AG08395 (cell line): ENCODE results near the gene ALDH8A1.
A peak's percentile ranks its signal among the peaks of the same experiment; 100 is the strongest.
"Not testable (repeated sequence)": the region's sequence is repeated elsewhere in the genome, so short reads cannot be mapped to it uniquely, and the experiment has no call there.

ENCODE experiments used
- DNase-seq: peaks from one replicate; pipeline ENCODE4 v3.0.0; 2012; ENCODE audit warnings: mixed read lengths, low spot score

The ALDH8A1 gene

DNA sequence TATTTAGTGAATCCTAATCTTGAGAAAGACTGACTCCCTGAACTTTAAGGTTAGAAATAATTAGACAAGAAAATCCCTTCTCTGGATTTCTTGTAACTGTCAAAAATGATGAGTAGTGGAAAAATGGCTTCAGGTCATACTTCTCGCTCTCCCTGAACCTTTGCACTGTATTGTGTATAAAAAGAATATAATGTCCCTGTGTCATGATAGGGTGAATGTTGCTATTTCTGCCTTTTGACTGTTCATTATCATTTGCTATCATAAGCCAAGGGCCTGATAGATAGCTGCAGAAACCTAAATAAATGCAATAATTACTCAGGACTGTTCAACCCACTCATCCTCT lies 39.3 kb downstream of the ALDH8A1 start:
- no peak for DNase-seq

DNA sequence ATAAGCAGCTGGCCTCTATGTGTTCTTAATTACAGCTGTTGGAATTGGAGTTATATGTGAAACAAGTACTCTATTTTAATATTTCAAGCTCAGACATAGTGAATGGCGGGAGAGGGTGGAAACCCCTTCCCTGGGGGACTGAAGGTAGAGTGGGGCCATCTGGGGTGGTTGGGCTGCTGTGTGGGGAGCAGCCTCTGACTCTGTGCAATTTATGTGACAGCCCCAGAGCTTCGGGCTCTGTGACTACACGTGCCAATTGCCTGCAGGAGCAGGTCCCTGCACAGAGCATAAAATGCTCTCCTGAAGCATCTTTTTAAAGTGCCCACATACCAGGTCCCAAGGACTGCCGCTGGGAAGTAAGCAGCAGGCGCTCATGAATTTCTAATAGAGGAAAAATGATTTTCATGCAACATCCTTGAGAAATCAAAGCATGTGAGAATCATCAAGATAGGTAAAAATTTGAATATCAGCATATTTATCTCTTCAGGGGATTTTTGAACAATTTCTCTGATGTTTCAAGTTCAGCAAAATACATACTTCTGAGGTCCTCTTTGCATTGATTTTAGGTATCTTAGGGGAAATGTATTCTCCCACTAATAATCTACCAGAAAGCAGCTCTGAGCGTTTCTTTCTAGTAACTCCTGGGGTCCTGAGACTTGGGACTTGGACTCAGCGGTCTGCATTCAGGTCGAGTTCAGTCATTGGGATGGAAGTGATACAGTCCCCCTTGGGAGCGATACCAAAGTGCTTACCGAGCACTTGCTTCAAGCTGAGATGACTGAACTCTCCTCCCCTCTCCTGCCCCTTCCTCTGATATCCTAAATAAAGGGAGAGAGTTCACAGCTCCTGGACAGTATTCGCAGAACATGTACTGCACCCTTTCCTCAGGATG lies 40.0 kb downstream of the ALDH8A1 start:
- no peak for DNase-seq

DNA sequence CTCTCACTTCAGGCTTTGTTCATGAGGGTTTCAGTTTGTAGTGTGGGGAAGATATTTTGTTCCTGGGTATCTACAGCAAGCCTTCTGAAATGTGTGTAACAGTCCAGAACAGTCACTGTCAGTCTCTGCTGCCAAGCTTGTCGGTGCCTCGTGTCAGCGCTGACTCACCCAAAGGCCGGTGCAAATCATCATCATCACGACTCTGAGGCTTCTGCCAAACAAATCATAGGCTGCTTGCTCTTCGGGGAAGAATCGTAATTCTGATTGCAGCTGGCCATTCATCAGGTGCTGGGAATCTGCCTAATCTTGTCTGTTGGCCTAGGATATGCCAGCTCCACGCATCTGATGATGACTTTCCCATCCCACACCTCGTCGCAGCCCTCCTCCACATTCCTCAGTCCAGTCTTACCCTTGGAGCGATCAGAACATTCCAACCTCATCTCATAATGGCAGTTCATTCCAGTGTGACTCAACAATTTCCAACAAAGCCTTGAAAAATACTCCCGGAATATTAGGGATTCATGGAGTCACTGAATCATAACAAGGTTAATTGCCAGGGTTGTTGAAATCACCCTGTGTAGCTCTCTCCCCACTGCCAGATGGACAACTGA lies 40.9 kb downstream of the ALDH8A1 start:
- DNase-seq = peak; percentile 92

DNA sequence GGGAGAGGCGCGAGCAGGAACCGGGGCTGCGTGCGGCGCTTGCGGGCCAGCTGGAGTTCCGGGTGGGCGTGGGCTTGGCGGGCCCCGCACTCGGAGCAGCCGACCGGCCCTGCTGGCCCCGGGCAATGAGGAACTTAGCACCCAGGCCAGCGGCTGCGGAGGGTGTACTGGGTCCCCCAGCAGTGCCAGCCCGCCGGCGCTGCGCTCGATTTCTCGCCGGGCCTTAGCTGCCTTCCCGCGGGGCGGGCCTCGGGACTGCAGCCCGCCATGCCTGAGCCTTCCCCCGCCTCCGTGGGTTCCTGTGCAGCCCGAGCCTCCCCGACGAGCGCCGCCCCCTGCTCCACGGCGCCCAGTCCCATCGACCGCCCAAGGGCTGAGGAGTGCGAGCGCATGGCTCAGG lies 45.2 kb downstream of the ALDH8A1 start:
- DNase-seq = not testable (repeated sequence)

DNA sequence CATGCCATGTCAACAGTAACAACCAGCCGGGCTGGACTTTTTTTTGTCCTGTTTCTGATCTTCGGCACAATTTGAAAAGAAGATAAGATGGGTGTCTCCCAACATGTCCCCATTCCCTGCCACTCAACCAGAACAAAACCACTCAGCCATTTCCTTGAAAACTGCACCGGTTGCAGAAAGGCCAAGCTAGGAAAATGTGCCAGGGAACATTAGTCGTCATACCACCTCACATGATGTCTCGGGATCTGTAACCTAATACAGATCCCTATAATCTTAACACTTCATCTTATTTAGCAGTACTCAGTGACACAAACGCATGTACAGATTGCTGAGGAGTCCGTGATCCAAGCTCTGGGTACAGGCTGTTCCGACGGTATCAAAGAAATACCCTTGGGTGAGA lies 46.5 kb downstream of the ALDH8A1 start:
- no peak for DNase-seq

DNA sequence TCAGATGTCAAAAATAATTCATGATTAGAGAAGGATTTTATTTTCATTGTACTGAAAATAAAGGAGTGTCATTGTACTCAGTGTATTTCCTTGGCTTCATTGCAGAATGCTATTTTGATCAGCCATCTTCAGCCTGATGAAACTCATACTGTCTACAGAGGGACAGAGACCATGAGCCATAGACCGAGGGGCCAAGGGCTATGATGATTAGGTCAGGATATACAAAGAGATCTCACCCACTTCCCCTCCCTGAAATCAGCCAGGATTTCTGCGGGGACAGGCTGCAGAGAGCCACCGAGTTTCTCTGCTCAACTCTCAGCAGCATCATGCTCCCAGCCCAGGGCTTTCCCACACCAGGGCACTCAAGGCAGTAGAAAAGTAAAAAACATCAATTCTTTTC lies 47.0 kb downstream of the ALDH8A1 start:
- DNase-seq = no peak

DNA sequence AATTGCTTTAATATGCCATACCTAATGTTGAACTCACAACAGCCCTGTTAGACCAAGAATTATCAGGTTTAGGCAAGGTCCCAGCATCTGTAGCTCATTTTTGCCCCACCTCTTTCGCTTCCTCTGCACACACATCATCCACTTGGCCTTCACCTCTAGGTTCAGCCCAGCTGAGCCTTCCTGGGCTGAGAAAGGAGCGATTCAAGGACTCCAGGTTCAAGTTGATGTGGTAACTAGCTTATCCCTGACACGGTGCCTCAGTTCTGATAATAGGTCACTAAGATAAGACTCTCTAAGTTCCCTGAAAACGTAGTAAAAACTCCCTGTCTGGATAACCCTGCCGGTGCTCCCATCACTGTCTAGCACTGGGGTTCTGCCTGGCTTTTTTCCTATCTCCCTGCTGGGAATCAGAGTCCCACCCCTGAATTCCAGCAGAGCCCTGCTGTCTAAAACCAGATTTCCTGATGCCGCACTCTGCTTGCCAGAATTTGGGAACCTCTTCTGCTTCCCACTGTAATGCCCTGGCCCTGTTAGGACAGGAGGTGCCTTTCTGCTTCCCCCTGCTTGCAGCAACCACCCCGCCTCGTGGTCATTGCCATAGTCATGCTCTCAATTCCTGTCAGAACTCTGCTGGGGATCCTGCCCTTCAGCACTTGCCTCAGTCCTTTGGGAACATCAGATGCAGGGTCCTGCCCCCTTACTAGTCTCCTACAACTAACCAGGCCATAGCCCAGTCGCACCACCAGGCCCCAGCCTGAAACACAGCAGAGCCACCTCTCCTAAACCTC lies 47.6 kb downstream of the ALDH8A1 start:
- no peak for DNase-seq

DNA sequence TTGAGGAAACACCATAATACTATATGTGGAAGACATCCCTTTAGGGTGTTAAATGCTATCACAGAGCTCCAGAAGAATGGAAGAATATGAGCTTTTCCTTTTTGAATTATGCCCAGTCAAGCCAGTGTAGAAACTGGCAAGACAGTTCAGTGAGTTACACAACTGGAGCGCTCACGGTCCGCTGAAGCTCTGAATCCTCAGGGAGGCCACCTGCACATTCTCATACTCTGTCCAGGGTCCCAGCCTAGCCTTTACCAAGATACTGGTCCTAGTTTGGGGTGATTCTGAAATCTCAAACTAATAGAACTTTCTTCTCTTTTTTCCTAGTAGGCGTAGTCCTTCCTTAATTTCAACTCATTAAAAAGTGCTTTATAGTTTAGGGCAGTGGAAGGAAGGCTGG lies 51.3 kb downstream of the ALDH8A1 start:
- DNase-seq = no peak

DNA sequence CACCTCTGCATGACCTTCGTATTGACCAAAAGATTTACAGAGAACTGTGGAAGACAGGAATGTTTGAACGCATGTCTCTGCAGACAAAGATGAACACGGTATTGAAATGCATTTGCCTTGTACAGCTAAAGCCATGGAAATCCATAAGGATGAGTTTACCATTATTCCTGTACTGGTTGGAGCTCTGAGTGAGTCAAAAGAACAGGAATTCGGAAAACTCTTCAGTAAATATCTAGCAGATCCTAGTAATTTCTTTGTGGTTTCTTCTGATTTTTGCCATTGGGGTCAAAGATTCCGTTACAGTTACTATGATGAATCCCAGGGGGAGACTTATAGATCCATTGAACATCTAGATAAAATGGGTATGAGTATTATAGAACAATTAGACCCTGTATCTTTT lies 51.7 kb downstream of the ALDH8A1 start:
- DNase-seq = not testable (repeated sequence)

DNA sequence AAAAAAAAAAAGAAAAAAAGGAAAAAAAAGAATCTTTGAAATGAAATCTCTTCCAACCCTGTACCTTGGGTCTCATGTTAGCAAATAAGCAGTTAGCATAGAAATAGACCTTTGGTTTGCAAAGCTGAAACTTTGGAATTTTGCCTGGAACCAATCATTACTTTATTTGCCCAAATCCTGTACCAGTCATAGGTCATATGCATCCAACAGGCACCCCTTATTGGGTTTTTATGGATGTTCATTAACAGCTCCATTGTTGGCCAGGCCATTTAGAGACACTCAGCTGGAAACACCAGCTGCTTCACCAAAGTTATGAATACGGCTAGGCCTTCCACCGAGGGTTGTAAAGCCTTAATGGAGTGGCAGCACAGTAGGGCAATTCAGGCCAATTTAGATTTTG lies 53.0 kb downstream of the ALDH8A1 start:
- DNase-seq = no peak

DNA sequence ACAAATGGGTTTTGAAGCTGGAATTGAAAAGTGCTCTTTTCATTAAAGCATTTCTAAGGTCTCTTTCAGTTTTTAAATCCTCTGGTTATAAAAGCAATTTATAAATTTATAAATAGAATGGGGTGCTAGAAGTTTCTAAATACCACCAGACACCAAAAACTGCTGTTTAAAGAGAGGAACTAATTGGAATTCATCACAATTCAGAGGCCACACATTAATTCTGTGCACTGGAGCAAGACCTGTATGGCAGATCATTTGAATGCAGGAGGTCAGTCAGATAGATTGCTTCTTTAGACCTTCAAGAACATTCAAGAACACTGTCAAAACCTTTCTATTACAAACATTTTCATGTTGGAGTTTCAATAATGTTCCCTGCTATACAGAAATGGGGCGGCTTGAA lies 55.1 kb downstream of the ALDH8A1 start:
- DNase-seq = no peak

DNA sequence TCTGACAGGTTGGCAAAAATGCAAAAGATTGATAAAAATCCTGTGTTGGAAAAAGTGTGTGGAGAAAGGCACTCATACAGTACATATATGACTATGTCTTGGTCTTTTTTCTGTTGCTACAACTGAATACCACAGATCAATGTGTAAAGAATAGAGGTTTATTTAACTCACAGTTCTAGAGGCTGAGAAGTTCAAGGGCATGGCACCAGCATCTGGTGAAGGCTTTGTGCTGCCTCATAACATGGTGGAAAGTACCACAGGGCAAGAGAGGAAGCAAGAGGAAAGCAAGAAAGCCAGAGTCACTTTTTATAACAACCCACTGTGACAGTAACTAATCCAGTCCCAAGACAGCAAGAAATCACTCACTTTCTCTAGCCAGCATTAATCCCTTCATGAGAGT lies 57.5 kb downstream of the ALDH8A1 start:
- no peak for DNase-seq

DNA sequence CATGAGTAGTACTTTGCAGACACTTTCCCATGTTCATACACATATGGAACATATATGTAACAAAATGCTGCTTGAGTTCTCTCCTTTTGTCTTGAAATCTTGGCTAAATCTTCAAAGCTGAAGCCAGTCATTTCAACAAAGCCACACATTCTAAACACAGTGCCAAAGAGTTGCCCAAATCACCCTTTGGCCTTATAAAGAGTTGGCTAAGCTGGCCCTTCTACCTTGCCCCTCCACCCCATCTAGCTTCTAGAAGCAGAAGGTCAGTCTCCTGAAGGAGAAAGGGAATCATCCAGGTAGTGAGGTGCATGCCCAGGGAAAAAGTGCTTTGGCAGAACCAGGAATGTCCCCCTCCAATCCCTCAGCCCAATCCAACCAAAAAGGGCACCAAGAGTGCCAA lies 58.3 kb downstream of the ALDH8A1 start:
- no peak for DNase-seq

DNA sequence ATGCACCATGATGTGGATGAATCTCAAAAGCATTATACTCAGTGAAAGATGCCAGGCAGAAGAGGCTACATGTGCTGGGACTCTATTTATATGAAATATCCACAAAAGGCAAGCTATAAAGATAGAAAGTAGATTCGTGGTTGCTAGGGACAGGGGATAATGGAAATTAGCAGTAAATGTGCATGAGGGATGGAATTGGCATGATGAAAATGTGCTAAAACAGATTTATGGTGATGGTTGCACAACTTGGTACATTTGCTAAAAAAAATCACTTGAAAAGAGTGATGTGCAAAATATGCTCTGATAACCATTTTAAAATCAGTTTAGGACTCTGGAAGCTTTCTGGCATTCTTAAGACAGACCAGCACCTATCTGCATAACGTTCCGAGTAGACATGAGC lies 61.6 kb downstream of the ALDH8A1 start:
- no peak for DNase-seq

DNA sequence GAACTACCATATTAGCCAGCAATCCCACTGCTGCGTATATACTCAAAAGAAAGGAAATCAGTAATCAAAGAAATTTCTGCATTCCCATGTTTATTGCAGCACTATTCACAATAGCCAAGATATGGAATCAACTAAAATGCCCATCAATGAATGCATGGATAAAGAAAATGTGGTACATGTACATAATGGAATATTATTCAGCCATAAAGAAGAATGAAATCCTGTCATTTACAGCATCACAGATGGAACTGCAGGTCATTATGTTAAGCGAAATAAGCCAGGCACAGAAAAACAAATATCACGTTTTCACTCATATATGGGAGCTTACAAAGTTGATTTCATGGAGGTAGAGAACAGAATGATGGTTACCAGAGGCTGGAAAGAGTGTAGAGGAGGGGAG lies 65.1 kb downstream of the ALDH8A1 start:
- DNase-seq = no peak

DNA sequence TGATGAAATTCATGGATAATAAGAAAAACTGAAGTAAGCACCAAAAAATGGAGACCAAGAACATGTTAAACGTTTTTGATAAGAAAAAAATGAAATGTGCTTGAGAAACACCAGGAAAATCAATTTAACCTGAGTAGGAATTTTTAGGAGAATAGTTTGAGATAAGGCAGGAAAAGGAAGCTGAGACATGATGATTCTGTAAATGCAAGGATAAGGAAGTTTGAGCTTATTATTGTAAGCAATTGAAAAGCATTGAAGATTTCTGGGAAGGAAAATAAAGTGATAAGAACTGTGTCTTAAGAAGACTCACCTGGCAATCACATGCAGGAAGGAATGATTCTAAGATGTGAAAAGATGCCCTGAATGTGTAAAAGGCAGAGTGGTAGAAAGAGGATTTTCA lies 66.6 kb downstream of the ALDH8A1 start:
- DNase-seq = no peak

DNA sequence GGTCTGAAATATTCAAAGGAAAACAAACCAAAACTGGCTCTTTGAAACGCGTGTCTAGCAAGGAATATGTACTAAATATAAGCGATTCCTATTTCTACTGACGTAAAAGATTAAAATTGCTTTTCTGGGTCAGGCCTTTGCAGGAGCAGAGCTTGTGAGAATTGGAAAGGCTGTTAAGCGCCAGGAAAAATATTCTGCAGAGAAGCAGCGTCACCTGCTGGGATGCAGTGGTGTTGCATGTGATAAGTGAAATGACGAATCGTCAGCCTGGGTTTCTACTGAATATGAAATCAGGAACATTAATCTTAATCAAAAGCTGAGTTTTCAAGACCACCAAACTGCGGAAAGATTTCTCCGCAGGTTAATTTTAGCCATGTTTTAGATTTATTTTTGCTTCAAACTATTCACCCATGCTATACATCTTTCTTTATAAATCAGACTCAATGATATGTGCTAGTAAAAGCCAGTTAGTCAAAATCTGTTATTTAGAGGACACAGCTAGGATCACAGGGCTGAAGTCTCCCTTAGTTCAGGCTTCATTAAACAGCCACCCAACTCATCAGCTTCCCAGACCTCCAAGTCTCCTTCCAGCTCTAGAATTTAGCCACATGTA lies 67.4 kb downstream of the ALDH8A1 start:
- peak; percentile 49 for DNase-seq

DNA sequence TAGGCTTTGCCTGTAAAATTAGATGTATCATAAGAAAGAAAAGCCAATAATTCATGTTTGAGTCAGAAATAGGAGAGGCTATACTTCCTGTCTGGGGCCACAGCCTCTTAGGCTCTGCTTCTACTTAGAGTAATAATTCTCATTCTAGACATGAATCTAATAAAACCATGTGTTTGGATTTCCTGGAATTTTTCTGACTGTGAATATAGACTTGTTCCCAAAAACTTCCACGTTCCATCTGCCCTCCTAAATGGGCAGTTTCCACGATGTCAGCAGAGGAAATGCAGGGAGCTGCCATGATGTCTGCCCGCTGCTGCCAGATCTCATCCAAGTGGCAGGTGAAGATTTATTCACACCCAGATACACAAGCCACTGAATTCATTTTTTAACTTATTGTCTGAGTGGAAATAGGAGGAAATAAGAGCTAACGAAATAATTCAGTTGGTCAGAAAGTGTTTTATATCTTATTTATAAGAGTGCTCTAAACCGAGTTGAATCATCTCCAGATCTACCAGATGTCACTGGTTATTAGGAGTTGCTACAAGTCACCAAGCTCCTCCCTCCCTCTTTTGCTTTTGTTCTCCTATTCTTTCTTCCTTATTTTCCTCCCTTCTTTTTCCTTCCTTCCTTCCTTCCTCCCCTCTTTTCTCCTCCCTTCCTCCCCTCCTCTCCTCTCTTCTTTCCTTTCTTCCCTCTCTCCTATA lies 69.3 kb downstream of the ALDH8A1 start:
- DNase-seq = peak; percentile 38

DNA sequence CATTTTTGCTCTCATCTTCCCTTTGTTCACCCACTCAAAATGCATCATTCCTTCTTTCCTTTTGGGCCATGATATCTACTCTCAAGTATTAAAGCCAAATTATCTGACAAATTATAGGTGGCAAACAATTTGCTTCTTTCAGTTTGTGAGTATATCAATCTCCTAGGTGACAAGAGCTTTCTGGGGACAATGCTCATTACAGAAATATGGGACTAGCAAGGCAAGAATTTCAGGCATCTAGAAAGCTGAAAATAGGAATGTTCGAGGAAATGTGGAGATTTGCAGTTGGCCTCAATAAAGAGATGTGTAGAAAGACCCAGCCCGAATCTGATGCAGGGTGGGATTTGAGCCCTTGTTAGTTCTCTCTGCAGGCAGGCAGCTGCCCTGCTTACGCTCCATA lies 71.8 kb downstream of the ALDH8A1 start:
- peak; percentile 25 for DNase-seq

DNA sequence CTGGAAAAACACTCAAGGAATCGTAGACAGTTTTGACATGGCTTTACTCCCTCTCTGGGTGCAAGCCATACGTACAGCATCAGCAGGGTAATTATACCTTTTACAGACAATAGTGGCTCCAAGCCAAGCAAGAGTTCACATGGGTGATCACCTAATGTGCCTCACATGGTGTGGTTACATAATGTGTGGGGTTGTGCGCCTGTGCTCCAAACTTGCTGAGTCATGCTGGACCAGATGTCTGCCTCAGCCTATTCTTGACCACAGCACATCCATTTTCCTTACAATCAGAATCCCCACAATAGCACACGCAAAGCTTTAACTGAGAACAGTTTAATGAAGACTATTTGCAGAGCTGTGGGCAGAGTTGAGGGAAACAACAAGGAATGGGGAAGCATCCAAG lies 74.5 kb downstream of the ALDH8A1 start:
- no peak for DNase-seq

DNA sequence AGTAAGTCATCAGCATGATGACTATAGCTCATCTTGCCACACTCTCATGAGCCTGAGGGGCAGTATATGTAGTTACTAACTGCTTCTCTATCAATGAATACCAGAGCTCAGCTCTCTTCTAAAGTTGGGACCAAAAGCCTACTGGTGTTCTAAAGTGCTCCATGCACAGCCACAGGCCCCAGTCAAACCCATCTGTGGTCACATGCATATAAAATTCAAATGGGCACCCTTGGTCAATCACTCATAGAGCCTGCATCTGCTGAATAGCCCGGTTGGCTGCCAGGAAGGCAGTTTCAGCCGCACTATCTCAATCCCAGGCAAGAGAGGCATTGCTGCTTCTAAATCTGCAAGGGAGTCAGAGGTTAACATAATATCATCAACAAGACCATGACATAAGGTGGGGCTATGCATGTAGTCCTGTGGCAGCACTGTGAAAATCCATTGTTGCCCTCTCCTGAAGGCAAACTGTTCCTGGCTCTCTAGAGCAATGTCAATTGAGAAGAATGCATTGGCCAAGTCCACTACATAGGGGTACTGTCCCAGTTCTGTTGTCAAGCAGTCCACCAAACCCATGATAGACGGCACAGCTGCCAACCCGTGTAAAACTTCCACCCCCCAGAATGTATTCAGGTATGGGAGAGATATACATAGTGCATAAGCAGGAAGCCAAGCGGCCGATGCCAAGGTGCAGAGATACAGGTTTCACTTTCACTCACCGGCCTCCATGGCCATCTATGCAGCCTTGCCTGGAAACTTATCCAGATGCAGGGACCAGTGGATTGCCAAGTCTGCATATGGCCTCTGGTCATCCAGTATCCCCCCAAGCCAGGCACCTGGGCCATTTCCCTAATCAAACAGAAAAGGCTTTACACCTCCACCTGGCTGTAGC lies 76.2 kb downstream of the ALDH8A1 start:
- DNase-seq = no peak
